Measurements from ENCODE around the gene SMIM38.

- no peak for TF ChIP-seq GATA2 (IDR thresholded peaks at IDR 0.05; ENCODE audit: low read depth, low read length)
- no peak for TF ChIP-seq GATA3 (IDR thresholded peaks at IDR 0.05; ENCODE audit: low read depth, low read length)
Measured at GRCh38 chr11:69203381-69203780, 47.6 kb downstream of the SMIM38 start.
